GM12874 (cell line): ENCODE results near the gene MITF.

Experiments
- TF ChIP-seq, protein P1 (sequence below): IDR thresholded peaks from 2 replicates; pipeline ENCODE4 v1.5.1; 2011; ENCODE audit warnings: low read depth, mild to moderate bottlenecking, control low read depth, low read length, moderate library complexity; ENCODE audit not compliant: insufficient read depth

The MITF gene

GRCh38 chr3:69855436-69856162, 116.3 kb downstream of the MITF start:
- TF ChIP-seq, protein P1, sequence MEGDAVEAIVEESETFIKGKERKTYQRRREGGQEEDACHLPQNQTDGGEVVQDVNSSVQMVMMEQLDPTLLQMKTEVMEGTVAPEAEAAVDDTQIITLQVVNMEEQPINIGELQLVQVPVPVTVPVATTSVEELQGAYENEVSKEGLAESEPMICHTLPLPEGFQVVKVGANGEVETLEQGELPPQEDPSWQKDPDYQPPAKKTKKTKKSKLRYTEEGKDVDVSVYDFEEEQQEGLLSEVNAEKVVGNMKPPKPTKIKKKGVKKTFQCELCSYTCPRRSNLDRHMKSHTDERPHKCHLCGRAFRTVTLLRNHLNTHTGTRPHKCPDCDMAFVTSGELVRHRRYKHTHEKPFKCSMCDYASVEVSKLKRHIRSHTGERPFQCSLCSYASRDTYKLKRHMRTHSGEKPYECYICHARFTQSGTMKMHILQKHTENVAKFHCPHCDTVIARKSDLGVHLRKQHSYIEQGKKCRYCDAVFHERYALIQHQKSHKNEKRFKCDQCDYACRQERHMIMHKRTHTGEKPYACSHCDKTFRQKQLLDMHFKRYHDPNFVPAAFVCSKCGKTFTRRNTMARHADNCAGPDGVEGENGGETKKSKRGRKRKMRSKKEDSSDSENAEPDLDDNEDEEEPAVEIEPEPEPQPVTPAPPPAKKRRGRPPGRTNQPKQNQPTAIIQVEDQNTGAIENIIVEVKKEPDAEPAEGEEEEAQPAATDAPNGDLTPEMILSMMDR, result no peak

DNA sequence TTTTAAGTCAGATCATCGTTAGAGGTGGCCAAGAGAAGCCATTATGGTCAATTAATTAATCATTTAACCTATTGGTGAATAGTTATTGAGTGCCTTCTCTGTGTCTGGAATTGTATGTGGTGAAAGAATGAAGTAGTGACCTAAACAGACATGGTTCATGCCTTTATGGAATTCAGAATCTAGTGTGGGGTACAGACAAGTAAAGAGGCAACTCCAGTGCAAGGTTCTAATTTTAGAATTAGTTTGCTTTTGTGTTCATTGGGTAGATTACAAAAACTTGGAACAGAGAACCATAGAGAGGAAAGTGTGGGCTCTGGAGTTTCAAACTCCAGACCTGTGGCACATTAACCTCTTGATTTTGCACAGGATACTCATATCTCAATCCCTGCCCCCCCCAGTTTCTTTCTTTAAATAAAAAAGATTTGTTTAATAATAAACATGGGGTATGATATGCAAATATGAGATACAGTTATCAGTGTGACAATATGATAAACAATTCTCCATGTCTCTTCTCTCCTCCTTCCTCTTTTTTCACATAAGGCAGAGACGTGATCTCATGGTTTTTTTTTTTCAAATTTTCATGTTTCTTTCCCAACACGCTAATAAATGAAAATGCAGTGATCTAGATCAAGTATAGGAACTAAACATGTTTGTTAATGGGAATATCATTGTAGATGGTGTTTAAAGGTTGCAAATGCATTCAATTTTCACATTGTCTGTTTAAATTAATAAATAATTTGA, 117.9 kb downstream of the MITF start:
- TF ChIP-seq, protein P1, result no peak

DNA sequence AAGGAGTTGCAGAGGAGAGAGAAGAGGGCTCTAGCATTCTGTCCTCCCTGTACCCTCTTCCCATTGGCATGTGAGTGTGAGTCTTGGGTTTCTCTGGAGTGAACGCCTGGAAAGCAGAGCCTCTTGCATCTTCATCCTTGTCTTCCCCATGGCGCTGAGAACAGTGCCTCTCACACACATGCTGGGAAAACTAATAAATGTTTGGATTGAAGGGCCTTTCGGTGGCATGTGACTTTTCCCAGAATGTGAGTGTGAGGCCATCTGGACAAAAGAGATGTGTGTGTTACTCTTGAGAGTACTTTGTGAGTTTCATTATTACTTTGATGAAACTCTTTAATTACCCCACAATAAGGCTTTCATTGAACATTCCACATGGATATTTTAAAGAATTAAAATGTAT, 122.3 kb downstream of the MITF start:
- TF ChIP-seq, protein P1, result no peak

- TF ChIP-seq, protein P1, result no peak
Measured at GRCh38 chr3:69864141-69864540, 124.9 kb downstream of the MITF start.

GRCh38 chr3:69864766-69865165, 125.5 kb downstream of the MITF start:
- TF ChIP-seq, protein P1, result no peak

GRCh38 chr3:69865925-69866679, 126.8 kb downstream of the MITF start:
- TF ChIP-seq, protein P1, result no peak
